Esophagus squamous epithelium (tissue), 4 donors: Measurements from ENCODE around the gene FKBP15.

Source experiments
- CTCF ChIP-seq, 6 experiments: fragments of 450-650 bp in 4 of 6; fragments of 200-600 bp in 2 of 6; sonication (generic) in 2 of 6; IDR thresholded peaks; one replicate each; pipeline ENCODE4 v1.5.1; 2016 to 2019; ENCODE audit warnings: antibody characterized with exemption in 6 of 6, mild to moderate bottlenecking in 4 of 6, moderate library complexity in 4 of 6
- POLR2A ChIP-seq, 4 donors: fragments of 450-650 bp; IDR thresholded peaks; one replicate each; pipeline ENCODE4 v1.6.1; 2017; ENCODE audit warnings: antibody characterized with exemption in 4 of 4, mild to moderate bottlenecking in 4 of 4, moderate library complexity in 3 of 4

- TF ChIP-seq CTCF (IDR thresholded peaks at IDR 0.05) (no peak), POLR2A (IDR thresholded peaks at IDR 0.05) (no peak)
These were observed 2.9 kb upstream of the FKBP15 start for GRCh38 chr9:113223963-113224362.
